Body of pancreas (tissue), 4 donors: ENCODE results near the gene PSMB2.

ENCODE experiments used
- CTCF ChIP-seq, 7 experiments: fragments of 450-650 bp in 4 of 7; fragments of 200-600 bp in 3 of 7; sonication (generic) in 3 of 7; IDR thresholded peaks; one replicate each; pipeline ENCODE4 v1.5.1; 2016 to 2019; ENCODE audit warnings: antibody characterized with exemption in 7 of 7
- POLR2A ChIP-seq, 3 donors: fragments of 450-650 bp; IDR thresholded peaks; one replicate each; pipeline ENCODE4 v1.6.1; 2016; ENCODE audit warnings: antibody characterized with exemption in 3 of 3, mild to moderate bottlenecking in 2 of 3

DNA sequence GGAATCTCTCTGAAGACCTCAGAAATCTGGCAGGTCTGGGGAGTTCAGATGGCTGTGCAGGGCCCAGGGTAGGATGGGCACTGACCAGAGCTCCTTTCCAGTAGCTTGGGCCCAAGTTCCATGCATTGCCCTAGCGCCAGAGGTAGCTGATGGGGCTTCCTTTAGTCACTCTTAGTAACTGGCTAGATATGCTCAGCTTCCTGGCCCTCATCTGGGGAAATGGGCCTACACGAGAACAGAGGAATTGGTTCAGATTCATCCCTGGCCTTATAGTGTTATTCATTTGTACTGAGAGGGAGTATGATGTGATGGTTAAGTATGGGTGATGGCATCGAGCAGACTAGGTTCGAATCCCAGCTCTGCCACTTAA, 15.5 kb upstream of the PSMB2 start:
- TF ChIP-seq CTCF (IDR thresholded peaks at IDR 0.05) (no peak), POLR2A (IDR thresholded peaks at IDR 0.05) (no peak)
